Adrenal gland (tissue), 12 donors: ENCODE measurements around the gene CCDC6. TPM values are rescaled to one million over a fixed set of nuclear protein-coding genes. Genes with fewer than 3 reads are reported as not detected.

Experiments
- DNase-seq, 7 donors: peaks; one replicate each; pipeline ENCODE4 v3.0.0-alpha.2; 2019 to 2020
- H3K27ac ChIP-seq, 5 donors: fragments of 200-600 bp; sonication (generic) in 4 of 5; 1 replicate in 3 of 5; 2 replicates in 2 of 5; pipeline versions ENCODE4 v1.5.1 to v1.8.0; 2016 to 2020; ENCODE audit warnings: mild to moderate bottlenecking in 1 of 5
- H3K27me3 ChIP-seq: fragments of 200-600 bp; 2 replicates; pipeline ENCODE4 v1.8.0; 2021
- H3K36me3 ChIP-seq, 2 donors: fragments of 200-600 bp; replicated peaks in 1 of 2; 1 replicate in 1 of 2; 2 replicates in 1 of 2; pipeline versions ENCODE4 v1.5.1 to v1.8.0; 2018 to 2022
- H3K4me1 ChIP-seq, 2 donors: fragments of 200-600 bp; replicated peaks in 1 of 2; 1 replicate in 1 of 2; 2 replicates in 1 of 2; pipeline versions ENCODE4 v1.5.1 to v1.8.0; 2018 to 2021
- H3K4me3 ChIP-seq, 4 donors: fragments of 200-600 bp; sonication (generic) in 3 of 4; one replicate each; pipeline ENCODE4 v1.5.1; 2016 to 2018
- H3K9me3 ChIP-seq, 3 donors: fragments of 200-600 bp; sonication (generic) in 1 of 3; replicated peaks in 1 of 3; 1 replicate in 2 of 3; 2 replicates in 1 of 3; pipeline versions ENCODE4 v1.5.1 to v1.8.0; 2016 to 2021
- CTCF ChIP-seq, 6 experiments: fragments of 450-650 bp in 4 of 6; fragments of 200-600 bp in 2 of 6; sonication (generic) in 1 of 6; IDR thresholded peaks; 1 replicate in 5 of 6; 2 replicates in 1 of 6; pipeline versions ENCODE4 v1.5.1 to v1.8.0; 2016 to 2021; ENCODE audit warnings: antibody characterized with exemption in 6 of 6, mild to moderate bottlenecking in 2 of 6, moderate library complexity in 1 of 6
- POLR2A ChIP-seq, 2 donors: fragments of 450-650 bp; IDR thresholded peaks; one replicate each; pipeline ENCODE4 v1.6.1; 2017; ENCODE audit warnings: antibody characterized with exemption in 2 of 2, mild to moderate bottlenecking in 2 of 2, moderate library complexity in 1 of 2
- WGBS, 4 donors: extraction: QIAGEN DNeasy Blood & Tissue Kit in 2 of 4; methylation state at CpG; one replicate each; pipeline versions ENCODE4 v1.1.5 to v1.1.7; 2013 to 2017; 5-methylcytosine and 5-hydroxymethylcytosine counted together
- intact Hi-C, 2 donors: fragments of 100-400 bp; cut with DNase I; formaldehyde crosslinking; loops; one replicate each; pipeline versions ENCODE4 v1.14.1 to v1.15.0; 2022 to 2023
- polyA plus RNA-seq, 3 donors: library from polyadenylated mRNA; stranded (reverse); fragments of 200-250 nt in 2 of 3; fragments of 350-450 nt in 1 of 3; fragmentation: Illumina TruSeq in 1 of 3; extraction: RNeasy Lipid Tissue Mini Kit (QIAGEN cat#74804) in 1 of 3; gene quantifications; one replicate each; pipeline ENCODE4 v1.2.3, GENCODE V29; 2013 to 2014
- total RNA-seq, 9 donors: library from RNA; depleted of rRNA in 4 of 9; stranded (reverse); fragments of >200 nt in 4 of 9; fragments of 120-200 nt in 1 of 9; fragmentation: NEBNext Ultra II Directional in 1 of 9; extraction: Animal tissue kit (Norgen Biotek cat#: 25700) in 1 of 9; gene quantifications; one replicate each; pipeline versions ENCODE4 v1.1.0 to v1.2.4, GENCODE V29; 2013 to 2023
- donor health status: healthy with polysubstance abuse.
- donor health status: Bipolar disorder and iron deficiency.
- donor health status: DM: yes; HTN: yes; CAD: no.
- donor health status: DM: no; HTN: no; CAD: no.
- donor health status: DM: no; HTN: no; CAD: no.
- donor health status: DM: yes; HTN: yes; CAD: no.

CCDC6 gene
- total and polyA plus RNA-seq, 12 donors, result 7.1 to 53.3 (median 32.9) TPM

- DNase-seq, result no peak
- Histone ChIP-seq H3K36me3 (no peaks in the 10 kb centered on the region), H3K27ac (no peak overlapping the region), H3K27me3 (no peaks in the 10 kb centered on the region), H3K4me3 (no peak overlapping the region), H3K4me1 (peaks cover 0 to 1% of the 10 kb centered on the region in 2 donors), H3K9me3 (no peaks in the 10 kb centered on the region)
- 84 to 95% (median 91%) methylated on average over 2 of the region's 2 CpGs for WGBS, 4 donors
- intact Hi-C loops, result loop anchor here in 1 of 2 donors (5.0 kb wide), 1 partner anchor 210 kb away; no protein-coding TSS in a partner anchor
- no peak for TF ChIP-seq CTCF (IDR thresholded peaks at IDR 0.05)
- TF ChIP-seq POLR2A (IDR thresholded peaks at IDR 0.05), result no peak
Measured at GRCh38 chr10:59832506-59832905, 73.8 kb downstream of the CCDC6 start.

- Histone ChIP-seq H3K4me1 (peaks cover 6 to 8% of the 10 kb centered on the region in 2 donors), H3K9me3 (no peaks in the 10 kb centered on the region)
Measured at GRCh38 chr10:59831658-59832503, 74.5 kb downstream of the CCDC6 start.

GRCh38 chr10:59830601-59831259 lies 75.6 kb downstream of the CCDC6 start:
- TF ChIP-seq CTCF (IDR thresholded peaks at IDR 0.05) (peak; percentile 63 to 81 (median 72)), POLR2A (IDR thresholded peaks at IDR 0.05) (no peak)
- H3K27ac ChIP-seq, result no peak overlapping the region
- intact Hi-C loops, result loop anchor here in 1 of 2 donors (5.0 kb wide), 1 partner anchor 208 kb away; no protein-coding TSS in a partner anchor
- no peaks in the 10 kb centered on the region for H3K9me3 ChIP-seq
- WGBS, 4 donors, result 64 to 71% (median 69%) methylated on average over 7 of the region's 7 CpGs
- no peaks in the 10 kb centered on the region for H3K36me3 ChIP-seq
- no peaks in the 10 kb centered on the region for H3K27me3 ChIP-seq
- peaks cover 12 to 14% of the 10 kb centered on the region in 2 donors for H3K4me1 ChIP-seq
- H3K4me3 ChIP-seq, result no peak overlapping the region
- peak; percentile 58 to 82 (median 68) for DNase-seq

More at GRCh38 chr10:59831658-59832503, 74.5 kb downstream of the CCDC6 start:
- Histone ChIP-seq H3K27ac (no peak overlapping the region), H3K27me3 (no peaks in the 10 kb centered on the region), H3K4me3 (no peak overlapping the region), H3K36me3 (no peaks in the 10 kb centered on the region)
- intact Hi-C loops, result loop anchor here in 1 of 2 donors (5.0 kb wide), 1 partner anchor 210 kb away; no protein-coding TSS in a partner anchor
- DNase-seq, result no peak
- TF ChIP-seq POLR2A (IDR thresholded peaks at IDR 0.05), result no peak
- no peak for TF ChIP-seq CTCF (IDR thresholded peaks at IDR 0.05)
- WGBS, 4 donors, result 83 to 94% (median 89%) methylated on average over 5 of the region's 5 CpGs

- no peak for DNase-seq
- Histone ChIP-seq H3K4me1 (peaks cover 12 to 14% of the 10 kb centered on the region in 2 donors), H3K27ac (no peak overlapping the region), H3K27me3 (no peaks in the 10 kb centered on the region), H3K36me3 (no peaks in the 10 kb centered on the region), H3K9me3 (no peaks in the 10 kb centered on the region), H3K4me3 (no peak overlapping the region)
- 86 to 97% (median 94%) methylated on average over 3 of the region's 3 CpGs for WGBS, 4 donors
- intact Hi-C loops, result no loop called here
- no peak for TF ChIP-seq CTCF (IDR thresholded peaks at IDR 0.05)
- no peak for TF ChIP-seq POLR2A (IDR thresholded peaks at IDR 0.05)
Measured at GRCh38 chr10:59829601-59830000, 76.8 kb downstream of the CCDC6 start.
